DMS153 (cell line): ENCODE data around the gene MBP.

Source experiments
- DNase-seq: peaks from one replicate; lab custom pipeline; 2025; lab: John Stamatoyannopoulos, UW

MBP gene

DNA sequence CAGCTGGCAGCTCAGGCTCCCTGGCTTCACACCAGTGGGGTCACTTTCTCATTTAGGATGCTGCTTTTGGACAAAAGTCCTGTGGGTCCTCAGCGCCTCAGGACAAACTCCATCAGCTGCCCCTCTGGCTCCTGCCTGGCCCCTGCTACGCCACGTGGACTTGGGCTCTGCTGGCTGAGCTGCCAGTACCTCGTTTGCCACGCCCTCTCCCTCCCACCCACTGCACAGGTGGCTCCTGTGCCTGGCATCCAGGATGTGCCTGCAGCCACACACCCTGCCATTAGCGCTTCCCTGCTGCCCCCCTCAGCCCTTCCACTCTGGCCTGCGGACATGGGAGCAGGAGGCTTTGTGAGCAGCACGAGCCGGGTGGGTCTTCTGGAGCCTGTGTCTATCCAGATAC, 191.3 kb downstream of the MBP start:
- no peak for DNase-seq

- DNase-seq = no peak
Observed at GRCh38 chr18:76938619-76939018, 194.0 kb downstream of the MBP start.

DNA sequence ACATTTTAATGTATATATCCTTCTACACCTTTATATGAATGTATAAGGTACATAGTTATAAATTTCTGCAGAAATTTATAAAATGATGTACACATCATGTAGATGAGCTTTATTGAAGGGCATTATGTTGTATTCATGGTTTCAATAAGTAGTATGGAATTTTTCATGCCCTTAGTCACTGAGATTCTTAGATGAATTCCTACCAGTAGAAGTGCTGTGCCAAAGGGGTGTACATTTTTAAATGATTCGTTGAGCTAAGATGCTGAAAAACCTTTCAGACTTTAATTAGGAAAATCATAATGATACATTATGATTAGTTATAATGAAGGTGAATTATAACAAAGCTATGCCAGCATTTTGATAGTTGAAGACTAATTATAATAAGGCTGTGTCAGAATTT, 195.0 kb downstream of the MBP start:
- no peak for DNase-seq

DNA sequence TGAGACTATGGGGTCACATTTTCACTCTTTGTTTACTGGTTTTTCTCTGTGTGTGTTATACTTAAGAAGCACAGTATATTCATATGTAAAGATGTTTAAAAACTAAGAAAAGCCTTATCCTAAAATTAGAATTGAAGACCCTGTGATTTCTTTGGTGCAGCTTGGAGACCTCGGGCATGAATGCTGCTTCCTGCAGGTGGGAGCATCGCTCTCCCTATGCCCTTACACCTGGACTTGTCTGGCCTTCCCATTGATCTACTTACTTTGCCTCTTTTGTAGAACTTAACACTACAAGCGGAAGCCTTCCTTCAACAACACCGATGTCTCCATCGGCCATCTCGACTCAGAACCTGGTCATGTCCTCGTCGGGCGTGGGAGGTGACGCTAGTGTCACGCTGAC, 195.7 kb downstream of the MBP start:
- no peak for DNase-seq

DNA sequence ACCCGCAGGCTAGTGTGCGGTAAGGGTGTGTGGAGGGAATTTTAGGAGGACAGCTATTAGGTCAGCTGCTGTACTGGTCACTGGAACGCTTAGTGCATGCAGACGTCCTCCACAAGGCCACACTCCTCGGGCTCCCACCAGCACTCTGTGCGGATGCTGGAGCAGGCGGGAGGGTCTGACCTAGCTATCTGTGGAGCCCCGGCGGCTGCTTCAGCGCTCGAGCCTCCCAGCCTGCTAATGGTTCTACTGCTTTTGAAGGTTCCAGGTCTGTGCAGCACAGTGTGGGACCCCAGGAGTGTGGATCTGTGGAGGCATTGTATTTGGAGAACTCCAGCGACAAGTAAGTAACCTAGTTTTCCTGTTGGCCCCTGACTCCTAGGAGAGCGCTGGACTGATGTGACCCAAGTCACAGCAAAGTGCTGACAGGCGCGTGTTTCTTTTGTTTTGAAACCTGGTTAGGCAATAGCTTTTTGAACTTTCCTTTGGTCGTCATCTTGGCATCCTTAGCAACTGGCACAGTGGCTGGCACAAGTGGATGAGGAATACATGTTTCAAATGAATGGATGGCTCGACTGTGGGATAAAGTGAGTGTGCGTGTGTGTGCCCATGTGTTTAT, 196.8 kb downstream of the MBP start:
- no peak for DNase-seq

GRCh38 chr18:76932026-76932819, 200.4 kb downstream of the MBP start:
- no peak for DNase-seq

DNA sequence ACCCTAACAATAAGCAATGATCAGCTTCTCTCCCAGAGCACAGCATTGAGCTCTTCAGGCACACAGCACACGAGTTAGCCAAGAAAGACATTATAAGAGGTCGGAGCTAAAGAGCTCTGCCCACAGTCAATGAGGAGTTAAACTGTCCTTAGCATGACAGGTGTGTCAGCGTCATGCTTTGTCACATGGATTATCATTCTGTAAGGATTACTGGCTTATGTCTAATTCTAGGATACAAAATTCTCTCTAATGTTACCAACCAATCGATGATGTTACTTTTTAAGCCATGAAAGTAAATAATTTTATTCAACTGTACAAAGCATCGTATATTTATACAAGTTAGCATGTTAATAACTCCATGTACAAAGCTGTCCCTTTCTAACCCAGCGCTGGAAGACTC, 201.4 kb downstream of the MBP start:
- DNase-seq = no peak
